ENCODE measurements around the gene GNA14.
A peak's percentile ranks its signal among the peaks of the same experiment; 100 is the strongest.
"Not testable (repeated sequence)": the region's sequence is repeated elsewhere in the genome, so short reads cannot be mapped to it uniquely, and the experiment has no call there.

The GNA14 gene

DNA sequence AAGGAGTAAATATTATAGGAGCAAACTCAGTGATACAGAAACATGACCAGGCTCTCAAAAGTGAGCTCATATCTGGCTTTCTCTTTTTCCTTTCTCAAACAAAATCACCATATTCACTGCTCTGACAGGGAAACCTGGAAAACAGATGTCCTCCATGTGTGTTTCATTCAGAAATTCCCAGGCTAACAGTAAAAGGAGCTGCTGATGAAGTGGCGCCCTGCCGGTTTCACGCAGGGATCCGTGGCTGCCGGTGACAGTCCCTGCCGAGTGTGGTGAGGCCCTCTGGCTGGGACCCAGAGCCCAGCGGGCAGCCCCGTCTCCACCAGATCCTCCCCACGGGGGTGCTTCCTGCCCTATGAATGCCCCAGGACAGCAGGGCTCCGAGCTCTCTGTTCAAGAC lies 208.1 kb downstream of the GNA14 start:
- DNase-seq: no peak

DNA sequence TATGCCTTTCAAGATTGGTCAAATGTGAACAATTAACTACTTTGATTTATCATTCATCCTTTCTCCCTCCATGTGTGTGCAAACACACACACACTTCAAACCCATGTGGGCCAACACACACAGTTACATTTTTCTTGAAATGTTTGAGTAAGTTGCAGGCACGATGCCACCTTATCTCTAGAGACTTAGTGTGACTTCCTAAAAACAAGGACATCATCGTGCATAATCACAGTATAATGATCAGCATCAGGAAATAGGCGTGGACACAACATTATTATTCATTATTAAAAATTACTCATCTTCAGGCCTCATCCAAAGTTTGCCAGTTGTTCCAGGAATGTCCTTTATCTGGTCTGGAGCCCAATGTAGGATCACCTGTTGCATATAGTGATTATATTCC lies 209.5 kb downstream of the GNA14 start:
- no peak for DNase-seq

DNA sequence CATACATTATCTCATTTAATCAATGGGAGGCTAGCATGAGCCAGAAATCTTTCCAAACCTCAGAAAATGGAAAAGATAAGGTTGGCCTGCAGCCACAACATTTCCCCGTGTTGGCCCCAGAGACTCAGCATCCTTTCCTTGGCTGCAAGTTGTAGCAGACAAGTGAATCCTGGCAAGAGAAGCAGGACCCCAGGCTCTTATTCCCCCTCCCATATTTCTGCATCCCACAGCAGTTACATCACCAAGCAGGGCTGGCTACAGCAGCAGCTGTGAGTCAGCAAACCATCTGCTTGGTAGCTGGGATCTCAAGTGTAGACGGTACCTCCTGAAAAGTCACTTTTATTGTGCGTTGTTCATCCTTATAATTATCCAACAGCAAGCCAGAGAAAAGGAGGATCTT lies 212.4 kb downstream of the GNA14 start:
- no peak for DNase-seq

DNA sequence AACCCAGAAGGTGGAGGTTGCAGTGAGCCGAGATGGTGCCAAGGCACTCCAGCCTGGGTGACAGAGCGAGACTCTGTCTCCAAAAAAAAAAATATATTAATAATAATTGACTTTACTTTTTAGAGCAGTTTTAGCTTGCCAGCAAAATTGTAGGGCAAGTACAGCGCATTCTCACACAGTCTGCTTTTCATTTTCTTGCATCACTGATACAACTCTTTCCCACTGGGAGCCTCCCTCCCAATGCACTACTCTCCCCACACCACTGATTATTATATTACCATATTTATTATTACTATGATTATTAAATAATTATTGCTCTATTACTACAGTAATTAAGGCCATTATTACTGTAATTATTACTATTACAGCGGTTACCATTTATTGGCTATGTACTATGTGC lies 212.8 kb downstream of the GNA14 start:
- no peak for DNase-seq

DNA sequence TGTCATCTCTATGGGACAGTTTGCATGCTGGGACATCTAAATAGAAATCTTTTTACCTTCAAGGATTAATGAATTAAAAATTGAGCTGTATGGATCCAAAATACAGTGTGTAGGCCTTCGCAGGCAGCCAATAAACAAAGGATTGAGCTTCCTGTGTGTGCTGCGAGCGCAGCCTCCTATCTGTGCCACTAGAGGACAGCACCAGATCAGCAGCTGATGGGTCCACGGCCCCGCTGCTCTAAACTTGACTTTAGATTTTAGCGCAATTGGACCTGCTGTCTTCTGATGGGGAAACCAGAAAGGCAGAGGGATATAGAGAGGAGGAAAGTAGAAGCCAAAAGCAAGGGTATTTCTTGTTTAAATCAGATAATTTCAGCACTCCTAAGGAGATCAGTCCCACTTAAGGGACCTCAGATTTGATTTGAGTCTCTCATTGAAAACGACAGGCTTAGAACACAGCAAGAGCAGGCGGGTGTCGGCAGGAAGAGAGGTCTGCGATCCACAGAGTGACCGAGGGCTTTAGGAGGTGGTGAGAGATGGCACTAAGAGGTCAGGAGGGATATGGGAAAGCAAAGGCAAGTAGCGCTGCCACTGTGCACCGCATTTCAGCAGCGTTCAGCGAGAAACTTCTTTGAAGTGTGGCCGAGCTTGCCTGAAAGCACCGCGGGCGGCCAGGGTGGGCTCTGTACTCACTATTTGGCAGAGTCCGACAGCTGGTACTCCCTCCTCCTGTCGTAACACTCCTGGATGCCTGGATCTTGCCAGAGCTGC lies 214.3 kb downstream of the GNA14 start:
- DNase-seq: peak in 1 of 2 experiments; percentile 38

DNA sequence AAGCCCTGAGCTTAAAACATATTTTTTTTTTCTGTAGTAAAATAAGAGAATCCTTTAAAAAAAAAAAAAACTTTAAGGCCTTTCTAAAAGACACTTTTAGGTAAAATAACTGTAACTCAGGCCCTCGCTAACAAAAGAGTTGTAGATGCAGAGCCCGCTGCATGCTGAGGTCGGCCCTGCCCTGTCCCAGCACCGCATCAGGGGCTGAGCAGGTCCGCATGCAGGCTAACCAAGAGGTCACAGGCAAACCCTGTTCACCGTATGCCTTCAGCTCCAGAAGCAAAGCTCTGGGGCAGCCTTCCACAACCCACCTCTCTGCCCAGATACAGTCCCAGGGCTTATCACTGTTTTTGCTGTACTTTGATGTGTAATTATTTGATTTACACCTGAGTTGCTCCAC lies 216.1 kb downstream of the GNA14 start:
- no peak for DNase-seq

DNA sequence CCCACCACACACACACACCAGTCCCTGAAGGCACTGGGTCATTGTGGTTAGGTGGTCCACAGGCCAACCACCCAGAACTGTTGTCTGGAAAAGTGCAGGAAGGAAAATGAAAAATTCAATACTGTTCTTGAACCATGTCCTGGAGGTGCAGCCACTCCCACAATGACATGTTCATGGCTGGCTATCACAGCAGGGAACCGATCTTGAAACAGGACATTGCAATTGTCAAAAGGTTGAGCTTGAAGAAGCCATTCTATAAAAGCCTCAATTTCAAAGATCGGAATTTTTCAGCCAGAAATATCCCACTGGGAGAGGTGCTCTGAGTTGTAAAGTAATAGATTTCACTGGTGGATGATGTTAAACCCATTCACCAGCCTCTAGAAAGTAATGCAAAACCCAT lies 218.2 kb downstream of the GNA14 start:
- no peak for DNase-seq

DNA sequence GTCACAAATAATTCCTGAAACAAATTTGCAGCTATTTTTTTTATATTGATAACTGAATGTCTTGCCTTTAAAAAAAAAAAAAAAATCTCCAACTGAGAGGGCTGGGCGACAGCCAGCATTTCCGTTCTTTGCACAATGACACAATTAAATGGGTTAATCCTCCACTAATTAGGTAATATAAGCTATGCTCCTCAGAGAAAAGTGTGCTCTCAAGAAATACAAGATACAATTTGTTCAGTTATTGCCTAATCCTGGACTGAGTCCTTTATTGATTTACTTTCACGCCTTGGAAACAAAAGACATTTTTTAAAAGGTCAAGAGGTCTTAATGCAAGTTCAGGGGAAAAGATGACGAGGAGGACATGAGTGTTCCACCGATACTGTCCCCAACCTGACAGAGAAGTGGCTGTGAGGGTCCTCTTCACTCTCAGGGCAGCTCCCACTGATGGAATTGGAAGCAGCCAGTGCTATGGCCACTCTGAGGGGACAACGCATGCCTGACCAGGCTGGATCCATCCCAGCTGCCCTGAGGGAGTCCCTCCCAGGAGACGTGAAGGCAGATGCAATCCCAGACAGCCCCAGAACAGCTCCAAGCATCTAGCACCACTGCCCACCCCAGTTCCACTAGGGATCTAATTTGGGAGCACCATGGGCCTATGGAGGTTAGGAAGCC lies 220.7 kb downstream of the GNA14 start:
- DNase-seq: no peak

DNA sequence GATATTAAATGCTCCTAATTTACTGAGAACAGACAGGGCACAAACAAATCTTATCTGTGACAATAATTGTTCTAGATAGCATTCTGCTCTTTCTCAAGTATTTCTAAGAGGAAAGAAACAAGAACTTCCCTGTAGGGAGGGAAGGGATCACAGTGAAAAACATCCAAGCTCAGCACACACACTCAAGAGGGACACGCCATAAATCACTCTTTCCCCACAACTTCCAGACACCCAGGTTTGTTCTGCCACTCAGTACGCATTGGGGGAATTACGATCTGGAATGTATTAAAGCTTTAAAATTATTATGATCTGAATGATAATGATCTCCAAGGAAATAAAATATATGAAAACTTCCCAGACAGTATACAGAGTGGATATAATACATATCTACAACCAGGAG lies 221.4 kb downstream of the GNA14 start:
- DNase-seq: no peak

DNA sequence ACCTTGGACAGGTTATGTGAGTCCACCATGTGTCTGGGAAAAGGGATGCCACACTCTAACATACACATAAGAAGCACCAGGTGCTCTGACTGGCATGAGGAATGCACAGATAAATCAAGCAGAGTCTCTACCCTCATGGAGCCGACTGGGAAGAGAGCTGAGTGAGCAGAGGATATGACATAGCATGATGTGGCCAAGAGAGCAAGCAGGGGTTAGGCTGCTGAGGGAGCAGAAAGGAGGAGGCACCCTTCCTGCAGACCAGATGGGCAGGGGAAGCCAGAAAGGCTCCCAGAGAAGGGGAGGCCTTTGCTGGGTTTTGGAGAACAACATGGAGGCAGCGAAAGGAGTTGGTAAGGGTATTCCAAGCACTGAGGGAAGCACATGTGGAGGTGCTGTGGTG lies 223.1 kb downstream of the GNA14 start:
- no peak for DNase-seq

DNA sequence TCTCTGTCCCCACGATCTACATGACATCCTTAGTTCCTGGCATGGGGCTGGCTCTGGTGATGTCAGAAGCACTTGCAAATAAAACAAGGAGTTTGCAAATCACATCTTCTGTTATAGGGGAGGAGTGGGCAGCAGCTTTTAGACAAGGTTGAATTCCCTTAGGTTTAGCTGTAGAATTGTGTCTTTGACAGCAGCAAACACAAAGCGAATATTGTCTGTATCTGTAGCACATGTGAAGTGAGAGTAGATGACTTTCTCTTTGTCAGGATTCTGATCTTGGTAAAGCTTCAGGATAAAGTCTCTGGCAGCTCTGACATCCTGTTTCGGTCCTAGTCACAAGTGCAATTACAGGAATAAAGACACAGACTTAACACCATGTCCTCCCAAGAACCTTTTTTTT lies 224.3 kb downstream of the GNA14 start:
- DNase-seq: no peak

DNA sequence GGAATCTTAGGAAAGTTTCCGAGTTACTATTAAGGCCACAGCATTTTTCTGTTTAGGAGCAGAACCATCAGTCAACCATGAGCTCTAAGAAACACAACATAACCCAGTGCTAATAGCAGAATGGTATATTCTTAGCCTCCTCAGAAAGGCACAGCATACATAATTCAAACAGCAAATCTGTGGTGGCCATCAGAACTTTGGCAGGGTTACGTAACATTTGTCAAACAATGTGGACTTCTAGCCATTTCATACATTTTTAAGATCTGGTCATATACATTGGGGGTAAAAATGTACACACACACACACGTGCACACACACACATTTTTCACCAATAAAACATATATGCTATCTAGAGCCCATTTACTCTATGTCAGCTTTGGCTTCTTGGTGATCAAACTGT lies 225.2 kb downstream of the GNA14 start:
- no peak for DNase-seq

DNA sequence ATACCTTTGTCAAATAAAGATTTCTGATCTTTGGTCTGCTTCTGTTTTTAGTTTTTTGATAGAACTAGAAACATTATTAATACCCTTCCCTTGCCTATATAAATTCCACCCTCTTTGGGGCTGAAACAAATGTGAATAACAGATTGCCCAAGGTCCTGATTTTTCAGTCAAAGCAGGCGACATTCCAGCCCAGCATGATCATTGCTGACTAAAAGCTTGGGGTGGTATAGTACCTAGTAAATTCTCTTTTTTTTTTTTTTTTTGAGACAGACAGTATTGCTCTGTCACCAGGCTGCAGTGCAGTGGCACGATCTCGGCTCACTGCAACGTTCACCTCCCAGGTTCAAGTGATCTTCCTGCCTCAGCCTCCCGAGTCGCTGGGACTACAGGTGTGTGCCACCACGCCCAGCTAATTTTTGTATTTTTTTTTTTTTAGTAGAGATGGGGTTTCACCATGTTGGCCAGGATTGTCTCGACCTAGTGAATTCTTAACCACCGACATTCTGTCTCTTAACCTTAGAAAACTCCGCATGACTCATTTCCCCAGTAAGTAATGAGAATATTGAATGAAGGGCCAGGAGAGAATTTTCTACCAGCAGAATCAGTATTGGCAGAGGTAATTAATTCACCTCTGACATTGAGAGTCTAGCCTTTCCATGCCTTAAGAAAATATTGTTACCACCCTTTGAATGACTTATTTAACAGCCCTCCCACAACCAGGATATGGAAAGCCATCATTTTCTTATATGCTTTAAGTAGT lies 226.4 kb downstream of the GNA14 start:
- no peak for DNase-seq

DNA sequence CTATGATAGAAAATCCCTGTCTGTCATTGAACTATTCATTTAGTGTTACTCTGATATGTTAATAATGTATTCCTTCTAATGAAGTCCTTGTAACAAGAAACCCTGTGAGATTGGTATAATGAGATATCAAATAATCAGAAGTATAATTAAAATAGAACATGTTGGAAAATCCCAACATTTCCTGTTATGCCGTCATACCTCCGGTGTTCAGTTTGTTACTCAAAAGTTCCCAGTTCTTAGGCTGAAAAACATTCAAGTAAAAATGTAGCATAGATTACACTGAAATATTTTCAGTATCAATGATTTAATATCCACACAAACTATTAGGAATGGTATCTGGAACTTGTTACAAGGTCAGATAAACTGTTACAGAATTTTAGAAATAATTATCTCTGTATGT lies 227.5 kb downstream of the GNA14 start:
- no peak for DNase-seq

DNA sequence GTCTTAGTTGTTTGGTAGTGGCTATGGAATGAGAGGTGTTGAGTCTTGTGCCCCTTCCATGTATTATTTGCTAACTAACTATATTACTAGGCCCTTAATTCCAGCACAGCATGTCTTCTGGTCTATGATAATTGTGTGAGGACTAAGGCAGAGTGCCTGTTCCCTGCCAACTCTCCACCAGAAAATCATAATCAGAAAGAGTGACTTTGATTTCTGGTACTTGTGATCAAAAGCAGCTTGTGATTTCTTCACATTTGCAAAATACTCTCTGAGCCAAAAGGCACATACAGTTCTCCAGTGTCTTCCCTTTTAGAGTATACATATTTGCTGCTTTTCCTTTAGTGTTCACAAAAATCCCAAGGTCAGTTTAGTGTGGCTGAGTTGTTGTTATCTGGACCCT lies 229.9 kb downstream of the GNA14 start:
- no peak for DNase-seq

DNA sequence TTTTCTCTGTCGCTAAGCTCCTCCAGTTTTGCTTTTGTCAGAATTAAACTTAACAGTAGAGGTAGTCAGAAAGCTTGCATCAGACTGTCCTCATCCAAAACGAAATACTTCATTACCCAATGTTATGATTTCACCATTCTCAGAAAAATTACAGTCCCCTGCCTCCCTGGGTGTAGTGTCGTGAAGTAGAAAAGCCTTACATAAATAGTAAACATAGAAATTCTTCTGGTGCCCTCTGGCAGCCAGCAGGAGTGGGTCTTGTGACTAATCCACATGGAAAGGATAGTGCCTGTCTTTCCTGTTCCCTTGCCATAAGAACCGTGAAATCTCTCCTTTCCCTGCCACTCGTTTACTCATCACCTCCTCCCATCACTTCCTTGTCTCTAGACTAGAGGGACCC lies 230.6 kb downstream of the GNA14 start:
- no peak for DNase-seq

DNA sequence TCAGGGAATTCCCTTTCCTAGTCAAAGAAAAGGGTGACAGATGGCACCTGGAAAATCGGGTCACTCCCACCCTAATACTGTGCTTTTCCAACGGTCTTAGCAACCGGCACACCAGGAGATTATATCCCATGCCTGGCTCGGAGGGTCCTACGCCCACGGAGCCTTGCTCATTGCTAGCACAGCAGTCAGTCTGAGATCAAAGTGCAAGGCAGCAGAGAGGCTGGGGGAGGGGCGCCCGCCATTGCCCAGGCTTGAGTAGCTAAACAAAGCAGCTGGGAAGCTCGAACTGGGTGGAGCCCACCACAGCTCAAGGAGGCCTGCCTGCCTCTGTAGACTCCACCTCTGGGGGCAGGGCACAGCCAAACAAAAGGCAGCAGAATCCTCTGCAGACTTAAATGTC lies 239.6 kb downstream of the GNA14 start:
- DNase-seq: not testable (repeated sequence)

DNA sequence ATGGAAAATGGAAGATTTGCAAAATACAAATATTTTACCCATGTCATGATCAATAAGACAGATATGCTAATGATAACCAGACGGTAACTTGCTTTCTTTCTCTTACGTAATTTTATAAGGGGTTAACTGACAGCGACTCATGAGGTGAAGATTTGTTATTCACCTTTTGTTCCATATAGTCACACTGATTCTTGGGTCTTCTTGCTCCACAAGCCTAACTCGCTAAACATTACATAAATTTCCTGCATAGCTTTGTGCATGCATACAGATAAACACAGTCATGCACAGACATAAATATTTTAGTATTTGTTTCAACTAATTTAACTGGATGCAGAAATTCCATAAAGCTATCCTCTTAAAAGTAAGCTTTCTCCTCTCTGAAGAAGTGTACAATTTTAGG lies 244.9 kb downstream of the GNA14 start:
- DNase-seq: no peak

DNA sequence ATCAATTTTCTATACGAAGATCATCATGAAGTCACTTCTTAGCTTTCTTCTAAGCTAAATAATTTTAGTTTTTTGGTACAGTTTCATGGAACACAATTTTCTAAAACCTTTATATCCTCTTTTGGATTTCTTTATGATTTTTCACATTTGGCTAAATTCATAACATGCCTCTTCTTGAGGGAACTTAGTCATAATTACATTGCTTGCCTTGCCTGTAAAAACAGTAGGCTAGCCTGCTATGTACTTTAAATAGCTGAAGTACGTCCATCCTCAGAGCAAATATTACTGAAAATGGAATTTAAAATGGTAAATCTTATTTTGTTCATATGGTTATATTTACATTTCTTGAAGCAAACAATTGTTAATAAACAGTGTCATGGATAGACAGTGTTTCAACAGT lies 245.8 kb downstream of the GNA14 start:
- DNase-seq: no peak

DNA sequence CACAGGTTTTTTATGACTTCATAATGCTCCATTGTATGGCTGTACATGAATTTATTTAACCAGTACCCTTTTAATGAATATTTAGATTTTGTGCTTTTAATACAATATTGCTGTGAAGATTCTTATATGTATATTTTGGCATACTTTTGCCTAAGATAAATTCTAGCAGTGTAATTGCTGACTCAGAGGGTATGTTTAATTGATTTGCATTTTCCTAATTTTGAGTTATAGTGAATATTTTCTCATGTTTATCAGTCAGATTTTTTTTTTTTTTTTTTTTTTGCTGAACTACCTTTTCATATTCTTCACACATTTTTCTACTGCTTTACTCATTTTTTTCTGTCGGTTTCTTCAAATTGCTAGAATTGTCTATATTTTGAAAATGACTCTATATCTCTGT lies 248.2 kb downstream of the GNA14 start:
- no peak for DNase-seq

DNA sequence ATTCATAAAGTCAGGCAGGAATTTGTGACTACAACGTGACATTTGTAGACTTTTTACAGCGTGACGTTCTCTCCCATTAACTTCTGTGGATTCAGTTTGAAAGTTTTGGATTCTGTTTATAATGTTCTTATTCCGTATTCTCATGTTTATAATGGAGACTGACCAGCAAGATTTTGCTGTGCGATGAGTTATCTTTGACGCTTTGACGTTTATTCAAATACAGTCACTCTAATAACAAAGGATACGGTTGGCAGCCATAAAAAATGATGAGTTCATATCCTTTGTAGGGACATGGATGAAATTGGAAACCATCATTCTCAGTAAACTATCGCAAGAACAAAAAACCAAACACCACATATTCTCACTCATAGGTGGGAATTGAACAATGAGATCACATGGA lies 249.5 kb downstream of the GNA14 start:
- DNase-seq: not testable (repeated sequence)

DNA sequence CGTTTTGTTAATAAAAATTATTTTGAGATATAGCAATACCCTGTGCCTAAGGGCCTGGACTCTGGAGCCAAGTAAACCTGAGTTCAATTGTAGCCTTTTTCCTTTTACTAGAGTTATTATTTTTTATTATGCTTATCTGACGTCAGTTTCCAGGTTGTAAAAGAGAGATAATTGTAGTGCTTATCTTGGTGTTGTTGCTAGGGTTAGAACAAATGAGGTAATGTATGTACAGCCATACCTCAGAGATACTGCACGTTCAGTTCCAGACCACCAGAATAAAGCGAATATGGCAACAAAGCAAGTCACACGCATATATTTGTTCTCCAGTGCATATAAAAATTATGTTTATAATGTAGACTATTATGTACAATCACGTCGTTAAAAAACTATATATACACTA lies 255.8 kb downstream of the GNA14 start:
- DNase-seq: no peak

DNA sequence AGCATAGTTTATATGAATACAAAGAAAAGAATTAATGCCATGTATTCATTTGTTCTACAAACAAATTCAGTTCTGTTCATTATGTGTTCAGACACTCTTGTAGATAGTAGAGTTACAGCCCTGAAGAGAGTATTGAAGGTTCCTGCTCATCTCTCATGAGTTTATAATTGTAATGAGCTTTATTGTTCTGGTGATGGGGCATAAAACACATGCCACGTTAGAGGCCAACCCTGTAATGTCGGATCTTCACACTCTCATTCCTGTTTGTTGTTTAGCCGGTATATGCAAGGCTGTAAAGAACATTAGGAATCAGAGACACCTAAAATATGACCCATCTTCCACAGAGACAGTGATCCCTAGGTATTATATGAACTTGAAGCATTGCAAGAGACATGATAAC lies 256.3 kb downstream of the GNA14 start:
- DNase-seq: no peak

DNA sequence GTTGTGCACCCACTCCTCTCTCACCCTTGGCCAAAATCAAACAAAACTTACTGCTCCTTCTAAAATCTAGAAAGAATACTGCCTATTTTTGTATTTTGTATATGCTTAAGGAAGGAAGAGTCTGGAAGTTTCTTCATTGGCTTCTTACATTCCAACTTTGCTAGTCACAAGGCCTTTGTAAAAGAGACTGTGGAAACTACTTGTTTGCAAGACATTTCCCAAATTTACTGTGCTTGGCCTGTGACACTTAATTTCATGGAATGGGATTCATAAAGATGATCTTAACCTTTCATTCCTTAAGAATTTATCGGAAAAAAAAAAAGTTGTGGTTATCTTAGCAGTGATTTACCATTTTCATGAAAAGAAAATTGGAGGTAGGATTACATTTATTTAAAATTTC lies 261.9 kb downstream of the GNA14 start:
- DNase-seq: no peak
